HG03064 (cell line): Measurements from ENCODE around the gene FAM110A.
"Not testable (repeated sequence)": the region's sequence is repeated elsewhere in the genome, so short reads cannot be mapped to it uniquely, and the experiment has no call there.

Experiments
- ATAC-seq: cut with Tn5 transposase; IDR thresholded peaks from one replicate; pipeline ENCODE4 v1.9.1; 2021; ENCODE audit warnings: low read depth; ENCODE audit not compliant: unreplicated experiment

Gene FAM110A

GRCh38 chr20:891706-892080, 58.2 kb downstream of the FAM110A start:
- no peak for ATAC-seq

GRCh38 chr20:892371-892770, 58.9 kb downstream of the FAM110A start:
- ATAC-seq = not testable (repeated sequence)
